ENCODE results near the gene PTPRCAP.

DNA sequence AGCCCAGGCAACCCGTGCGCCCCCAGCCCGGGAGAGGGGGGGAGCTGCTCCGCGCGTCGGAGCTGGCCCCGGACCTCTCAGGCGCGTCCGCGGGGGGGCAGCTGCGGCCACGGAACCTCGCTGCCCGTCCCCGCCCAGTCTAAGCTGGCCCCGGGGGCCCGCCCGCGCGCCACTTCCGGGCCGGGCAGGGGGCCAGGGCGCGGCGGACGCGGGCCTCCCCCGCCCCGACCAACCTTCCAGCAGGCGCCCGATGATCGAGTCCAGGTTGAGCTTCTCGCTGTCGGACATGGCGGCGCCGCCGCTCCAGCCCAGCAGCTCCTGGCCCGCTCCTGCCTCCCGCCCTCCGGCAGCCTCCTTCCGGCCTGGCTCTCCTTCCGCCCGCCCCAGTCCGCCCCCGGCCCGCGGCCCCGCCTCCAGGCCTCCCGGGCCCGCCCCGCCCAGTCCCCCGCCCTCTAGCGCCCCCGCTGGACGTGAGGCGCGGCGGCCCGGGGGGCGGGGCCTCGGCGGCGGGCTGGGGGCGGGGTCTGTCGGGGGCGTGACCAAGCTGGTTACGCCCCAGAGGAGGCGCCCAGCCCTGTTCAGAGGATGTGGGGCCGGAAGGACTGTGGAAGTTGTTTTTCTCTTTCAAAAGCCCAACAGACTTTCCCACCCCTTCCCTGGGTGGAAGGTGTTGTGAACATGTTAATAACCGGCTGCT is 35.8 kb downstream of the PTPRCAP start, which contains the start of gene PPP1CA:
- TF ChIP-seq EZH2 (IDR thresholded peaks at IDR 0.05; ENCODE audit: borderline replicate concordance, insufficient read depth, low read depth, low read length, poor library complexity, severe bottlenecking): no peak
- TF ChIP-seq, protein P1, sequence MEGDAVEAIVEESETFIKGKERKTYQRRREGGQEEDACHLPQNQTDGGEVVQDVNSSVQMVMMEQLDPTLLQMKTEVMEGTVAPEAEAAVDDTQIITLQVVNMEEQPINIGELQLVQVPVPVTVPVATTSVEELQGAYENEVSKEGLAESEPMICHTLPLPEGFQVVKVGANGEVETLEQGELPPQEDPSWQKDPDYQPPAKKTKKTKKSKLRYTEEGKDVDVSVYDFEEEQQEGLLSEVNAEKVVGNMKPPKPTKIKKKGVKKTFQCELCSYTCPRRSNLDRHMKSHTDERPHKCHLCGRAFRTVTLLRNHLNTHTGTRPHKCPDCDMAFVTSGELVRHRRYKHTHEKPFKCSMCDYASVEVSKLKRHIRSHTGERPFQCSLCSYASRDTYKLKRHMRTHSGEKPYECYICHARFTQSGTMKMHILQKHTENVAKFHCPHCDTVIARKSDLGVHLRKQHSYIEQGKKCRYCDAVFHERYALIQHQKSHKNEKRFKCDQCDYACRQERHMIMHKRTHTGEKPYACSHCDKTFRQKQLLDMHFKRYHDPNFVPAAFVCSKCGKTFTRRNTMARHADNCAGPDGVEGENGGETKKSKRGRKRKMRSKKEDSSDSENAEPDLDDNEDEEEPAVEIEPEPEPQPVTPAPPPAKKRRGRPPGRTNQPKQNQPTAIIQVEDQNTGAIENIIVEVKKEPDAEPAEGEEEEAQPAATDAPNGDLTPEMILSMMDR (IDR thresholded peaks at IDR 0.05): peak; percentile 70
